GM12878 (cell line): ENCODE measurements around the gene ZDHHC5. TPM values are rescaled to one million over a fixed set of nuclear protein-coding genes. Genes with fewer than 3 reads are reported as not detected.
A peak's percentile ranks its signal among the peaks of the same experiment; 100 is the strongest.

Source experiments
- ATAC-seq: fragments of 200-7000 bp; cut with Tn5 transposase; 3 replicates; pipeline ENCODE4 v1.9.1; 2020; ENCODE audit warnings: mild to moderate bottlenecking, moderate library complexity
- BruUV-seq: library from RNA; stranded (reverse); fragments of 400-500 nt; replicated peaks from 2 replicates; lab custom pipeline; 2021; lab: Mats Ljungman, UMichigan
- CTCF ChIA-PET: fragments of 300-600 bp; sonication (Branson Sonifier 250); formaldehyde crosslinking; extraction: SDS; loops from one replicate; lab custom pipeline; 2021; ENCODE audit warnings: inconsistent platforms; lab: Yijun Ruan, JAX
- POLR2A ChIA-PET: fragments of 350-600 bp; formaldehyde crosslinking; extraction: SDS; loops from one replicate; lab custom pipeline; 2021; ENCODE audit warnings: inconsistent platforms; lab: Charles Lee
- RAD21 ChIA-PET: fragments of 300-600 bp; sonication (Branson Sonifier 250); formaldehyde crosslinking; loops from one replicate; lab custom pipeline; 2023; ENCODE audit warnings: antibody characterized with exemption; ENCODE audit not compliant: unreplicated experiment; lab: Charles Lee
- SMC1A ChIA-PET: fragments of 300-600 bp; sonication (Branson Sonifier 250); formaldehyde crosslinking; loops from one replicate; lab custom pipeline; 2023; ENCODE audit not compliant: unreplicated experiment, uncharacterized antibody; lab: Charles Lee
- DNase-seq: peaks from one replicate; pipeline ENCODE4 v3.0.0-alpha.2; 2011; ENCODE audit warnings: low read depth, low spot score
- FAIRE-seq: peaks from 3 replicates; lab custom pipeline; 2011; peaks lifted over from hg19 to GRCh38; lab: Jason Lieb, UNC
- H2AFZ ChIP-seq: 2 replicates; pipeline ENCODE4 v1.6.0; 2011; ENCODE audit warnings: low read depth, low read length, control low read depth; ENCODE audit not compliant: control insufficient read depth
- H3K27ac ChIP-seq: 2 replicates; pipeline ENCODE4 v1.5.1; 2011; ENCODE audit warnings: control low read depth; ENCODE audit not compliant: control insufficient read depth, insufficient read depth
- H3K27me3 ChIP-seq, 2 experiments: replicated peaks in 1 of 2; 2 replicates each; pipeline versions ENCODE4 v1.6.0 to v1.6.1; 2011; ENCODE audit warnings: low read length in 1 of 2; ENCODE audit not compliant: control insufficient read depth in 2 of 2, insufficient read depth in 2 of 2
- H3K36me3 ChIP-seq, 2 experiments: 2 replicates each; pipeline ENCODE4 v1.5.1; 2011; ENCODE audit warnings: low read length in 1 of 2; ENCODE audit not compliant: control insufficient read depth in 2 of 2, insufficient read depth in 2 of 2
- H3K4me1 ChIP-seq: 2 replicates; pipeline ENCODE4 v1.6.1; 2011; ENCODE audit warnings: mild to moderate bottlenecking, low read length, moderate library complexity, mixed read lengths; ENCODE audit not compliant: control insufficient read depth, insufficient read depth
- H3K4me2 ChIP-seq: 2 replicates; pipeline ENCODE4 v1.6.0; 2011; ENCODE audit warnings: control low read depth; ENCODE audit not compliant: control insufficient read depth, insufficient read depth
- H3K4me3 ChIP-seq: fragments of 200-600 bp; sonication (generic); 2 replicates; pipeline ENCODE4 v1.5.1; 2016
- H3K79me2 ChIP-seq: 2 replicates; pipeline ENCODE4 v1.6.0; 2011; ENCODE audit warnings: low read length; ENCODE audit not compliant: control insufficient read depth, insufficient read depth
- H3K9ac ChIP-seq: 2 replicates; pipeline ENCODE4 v1.8.0; 2011; ENCODE audit warnings: low read length, control low read depth, mixed read lengths; ENCODE audit not compliant: control insufficient read depth, insufficient read depth
- H3K9me3 ChIP-seq: replicated peaks from 3 replicates; pipeline ENCODE4 v1.5.1; 2011; ENCODE audit warnings: mild to moderate bottlenecking, low read length; ENCODE audit not compliant: control insufficient read depth, insufficient read depth
- H4K20me1 ChIP-seq: 2 replicates; pipeline ENCODE4 v1.6.0; 2011; ENCODE audit not compliant: control insufficient read depth, insufficient read depth
- CHD4 ChIP-seq: fragments of 200-600 bp; sonication (generic); IDR thresholded peaks from 2 replicates; pipeline ENCODE4 v1.6.1; 2016; ENCODE audit warnings: mild to moderate bottlenecking
- FOXK2 ChIP-seq: fragments of 450-650 bp; IDR thresholded peaks from 2 replicates; pipeline ENCODE4 v1.6.1; 2017; ENCODE audit warnings: mild to moderate bottlenecking, moderate library complexity
- HDAC2 ChIP-seq: fragments of 200-600 bp; sonication (generic); IDR thresholded peaks from 2 replicates; pipeline ENCODE4 v1.6.1; 2017
- IKZF2 ChIP-seq, 2 experiments: fragments of 450-650 bp; IDR thresholded peaks; 2 replicates each; pipeline ENCODE4 v1.6.1; 2017; ENCODE audit warnings: mild to moderate bottlenecking in 2 of 2, moderate library complexity in 2 of 2
- IRF4 ChIP-seq: IDR thresholded peaks from 2 replicates; pipeline ENCODE4 v1.6.1; 2011; ENCODE audit warnings: low read depth, low read length
- MXI1 ChIP-seq: fragments of 150-350 bp; IDR thresholded peaks from 2 replicates; pipeline ENCODE4 v1.6.1; 2011; ENCODE audit warnings: low read depth, mild to moderate bottlenecking, inconsistent platforms, low read length, improper control_type of control experiment
- POLR2AphosphoS2 ChIP-seq: IDR thresholded peaks from 2 replicates; pipeline ENCODE4 v1.6.1; 2011; ENCODE audit warnings: low read depth, mild to moderate bottlenecking, low read length, improper control_type of control experiment, moderate library complexity
- POU2F2 ChIP-seq: IDR thresholded peaks from 3 replicates; pipeline ENCODE4 v1.6.1; 2011; ENCODE audit warnings: low read depth, mild to moderate bottlenecking, low read length, borderline replicate concordance
- SKIL ChIP-seq: fragments of 450-650 bp; IDR thresholded peaks from 2 replicates; pipeline ENCODE4 v1.6.1; 2017; ENCODE audit warnings: mild to moderate bottlenecking, low read depth, inconsistent platforms; ENCODE audit not compliant: poor library complexity, severe bottlenecking
- SRF ChIP-seq, 2 experiments: IDR thresholded peaks; 2 replicates each; pipeline ENCODE4 v1.6.1; 2011; ENCODE audit warnings: low read depth in 2 of 2, low read length in 2 of 2, mild to moderate bottlenecking in 1 of 2, moderate library complexity in 1 of 2
- SUPT20H ChIP-seq: IDR thresholded peaks from 2 replicates; pipeline ENCODE4 v1.6.1; 2011; ENCODE audit warnings: low read depth, mild to moderate bottlenecking, low read length, moderate library complexity, borderline replicate concordance; ENCODE audit not compliant: control insufficient read depth
- USF2 ChIP-seq: IDR thresholded peaks from 2 replicates; pipeline ENCODE4 v1.6.1; 2011; ENCODE audit warnings: low read depth, low read length, improper control_type of control experiment, borderline replicate concordance
- ZNF217 ChIP-seq: fragments of 450-650 bp; IDR thresholded peaks from 2 replicates; pipeline ENCODE4 v1.6.1; 2017; ENCODE audit warnings: antibody characterized with exemption, mild to moderate bottlenecking
- ZNF384 ChIP-seq: IDR thresholded peaks from 2 replicates; pipeline ENCODE4 v1.6.1; 2012; ENCODE audit warnings: low read depth, mild to moderate bottlenecking, low read length, improper control_type of control experiment, borderline replicate concordance
- ZNF687 ChIP-seq: fragments of 450-650 bp; IDR thresholded peaks from 2 replicates; pipeline ENCODE4 v1.6.1; 2017; ENCODE audit warnings: mild to moderate bottlenecking, moderate library complexity
- WGBS: methylation state at CpG from one replicate; pipeline ENCODE4 v1.1.6; 2016; ENCODE audit warnings: low lambda C conversion rate; ENCODE audit not compliant: insufficient replicate concordance, insufficient coverage; ENCODE audit errors: missing lambda C conversion rate; 5-methylcytosine and 5-hydroxymethylcytosine counted together
- in situ Hi-C: fragments of 300-500 bp; cut with MboI; formaldehyde crosslinking; loops from 9 replicates; pipeline ENCODE4 v1.14.3; 2018; ENCODE audit warnings: mixed read lengths
- intact Hi-C: fragments of 100-400 bp; cut with micrococcal nuclease; formaldehyde crosslinking; loops from one replicate; pipeline ENCODE4 v1.14.2; 2022; ENCODE audit not compliant: unreplicated experiment
- polyA plus RNA-seq, 11 experiments: library from polyadenylated mRNA; depleted of rRNA in 4 of 11; unstranded in 6 of 11; stranded (reverse) in 5 of 11; fragments of >200 nt; fragmentation: Nextera tagmentation in 4 of 11; fragmentation: Illumina TruSeq in 1 of 11; extraction: Ambion mirVana in 4 of 11; extraction: Trizol in 1 of 11; gene quantifications; 1 replicate in 1 of 11; 2 replicates in 10 of 11; pipeline versions ENCODE4 v1.2.1 to v1.2.3, GENCODE V29; 2011 to 2016; ENCODE audit warnings: inconsistent platforms in 2 of 11, missing spikeins in 2 of 11, low read depth in 1 of 11
- total RNA-seq, 4 experiments: library from RNA; depleted of rRNA in 3 of 4; stranded (reverse); fragments of >200 nt in 3 of 4; fragmentation: Illumina TruSeq in 1 of 4; extraction: Trizol in 1 of 4; gene quantifications; 2 replicates each; pipeline versions ENCODE4 v1.2.1 to v1.2.3, GENCODE V29; 2013 to 2021

ZDHHC5 gene
- total and polyA plus RNA-seq, 10 of the 15 experiments (the other 5 are each of a cell fraction or from before 2014, with no cell fraction given): 3.9 to 61.3 (median 37.6) TPM

- BruUV-seq: no TSS peak
- under 1% methylated on average over 75 of the region's 75 CpGs for WGBS
- Histone ChIP-seq H3K4me2 (peak within 1 kb of the TSS; percentile 80), H3K36me3 (peaks cover 20 to 27% of the 10 kb centered on the region in 2 experiments), H3K4me3 (peak within 1 kb of the TSS; percentile 95), H3K9me3 (no peaks in the 10 kb centered on the region), H3K27me3 (no peaks in the 10 kb centered on the region), H3K4me1 (no peaks in the 10 kb centered on the region), H3K9ac (peak within 1 kb of the TSS; percentile 98), H2AFZ (peak within 1 kb of the TSS; percentile 29), H3K79me2 (peaks cover 21% of the 10 kb centered on the region), H3K27ac (peak within 1 kb of the TSS; percentile 96), H4K20me1 (no peaks in the 10 kb centered on the region)
- POLR2A ChIA-PET: interaction anchor here (0.6 to 6.4 kb wide), 16 partner anchors 9 to 263 kb away, joined by 3 to 63 read pairs (median 5); partner anchors contain the start of genes CTNND1, MED19, TMX2 and ZDHHC5
- ATAC-seq: peak; percentile 95
- peak; percentile 95 for DNase-seq
- RAD21 ChIA-PET: interaction anchor here (0.6 to 2.4 kb wide), 10 partner anchors 16 to 174 kb away, joined by 3 to 24 read pairs (median 4); partner anchors contain the start of genes CTNND1, MED19 and UBE2L6
- CTCF ChIA-PET: interaction anchor here (0.6 to 12.2 kb wide), 13 partner anchors 8 to 782 kb away, joined by 3 to 227 read pairs (median 3); partner anchors contain the start of gene BTBD18
- intact Hi-C loops (loop anchor here (1.0 to 2.0 kb wide), 3 partner anchors 19 to 74 kb away; partner anchors contain the start of genes CTNND1, MED19 and TMX2), in situ Hi-C loops (no loop called here)
- FAIRE-seq: peak; percentile 91
- SMC1A ChIA-PET: interaction anchor here (0.7 to 8.3 kb wide), 12 partner anchors 10 to 100 kb away, joined by 3 to 83 read pairs (median 6); partner anchors contain the start of genes BTBD18 and CTNND1
- TF ChIP-seq CHD4 (no peak), ZNF217 (no peak), ZNF384 (no peak), IRF4 (peak; percentile 94), USF2 (peak; percentile 76), POLR2AphosphoS2 (peak; percentile 80), HDAC2 (no peak), POU2F2 (peak; percentile 95), SRF (IDR thresholded peaks at IDR 0.05; ENCODE audit: low read depth in 2 of 2, low read length in 2 of 2) (peak; percentile 34 to 85; a peak in 3 of 4 replicates), SUPT20H (no peak), ZNF687 (peak; percentile 68; the same call in 1 of the 2 replicates), SKIL (peak; percentile 65), MXI1 (peak; percentile 93), FOXK2 (peak; percentile 93), IKZF2 (IDR thresholded peaks at IDR 0.05) (peak; percentile 92)
Observed at GRCh38 chr11:57741132-57742086, 73.5 kb downstream of the ZDHHC5 start, which contains the start of gene SELENOH. SELENOH (plus strand) TSS chr11:57741491; CDS start chr11:57741596, 105 bp downstream.
